HG03565 (cell line): ENCODE measurements around the gene PAEP.

Experiments used
- ATAC-seq: cut with Tn5 transposase; IDR thresholded peaks from one replicate; pipeline ENCODE4 v1.9.1; 2021; ENCODE audit warnings: mild to moderate bottlenecking, moderate library complexity; ENCODE audit not compliant: unreplicated experiment

The PAEP gene

GRCh38 chr9:135612981-135613910, 51.7 kb downstream of the PAEP start:
- ATAC-seq, result no peak

DNA sequence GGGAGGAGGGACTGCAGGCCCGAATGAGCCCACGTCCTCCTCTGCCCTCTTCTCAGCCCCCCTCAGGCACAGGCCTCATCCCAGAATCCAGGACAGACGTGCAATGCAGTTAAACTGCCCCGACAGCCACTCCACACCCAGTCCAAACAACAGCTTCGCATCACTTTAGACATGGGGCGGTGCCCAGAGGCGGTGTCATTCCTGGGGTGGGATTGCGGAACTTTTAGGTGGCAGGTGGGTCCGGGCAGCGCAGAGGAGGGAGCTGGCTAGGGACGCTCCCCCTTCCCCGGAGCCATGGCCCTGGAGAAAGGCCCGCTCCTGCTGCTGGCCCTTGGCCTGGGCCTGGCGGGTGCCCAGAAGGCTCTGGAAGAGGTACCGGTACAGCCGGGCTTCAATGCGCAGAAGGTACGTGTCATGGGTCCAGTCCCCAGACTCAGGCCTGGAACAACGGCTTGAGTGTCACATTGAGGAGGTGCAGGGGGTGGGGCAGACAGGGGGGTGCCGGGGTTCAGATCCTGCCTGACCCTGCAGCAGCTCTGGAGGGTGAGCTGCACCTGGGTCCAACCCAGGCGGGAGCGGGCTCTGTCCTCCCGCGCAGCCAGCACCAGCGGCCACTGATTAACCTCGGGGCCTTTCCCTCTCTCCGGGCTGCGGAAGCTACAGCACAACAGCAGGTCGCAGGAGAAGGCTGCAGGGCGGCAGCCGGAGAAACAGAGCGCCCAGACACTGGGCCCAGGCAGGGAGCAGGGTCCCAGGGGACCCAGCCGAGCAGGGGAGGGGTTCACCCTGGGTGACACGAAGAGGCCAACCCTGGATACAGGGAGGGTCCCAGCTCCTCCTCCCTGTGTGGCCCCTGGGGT, 52.6 kb downstream of the PAEP start:
- ATAC-seq, result no peak

- no peak for ATAC-seq
These were observed 53.5 kb downstream of the PAEP start for GRCh38 chr9:135614821-135615665.

DNA sequence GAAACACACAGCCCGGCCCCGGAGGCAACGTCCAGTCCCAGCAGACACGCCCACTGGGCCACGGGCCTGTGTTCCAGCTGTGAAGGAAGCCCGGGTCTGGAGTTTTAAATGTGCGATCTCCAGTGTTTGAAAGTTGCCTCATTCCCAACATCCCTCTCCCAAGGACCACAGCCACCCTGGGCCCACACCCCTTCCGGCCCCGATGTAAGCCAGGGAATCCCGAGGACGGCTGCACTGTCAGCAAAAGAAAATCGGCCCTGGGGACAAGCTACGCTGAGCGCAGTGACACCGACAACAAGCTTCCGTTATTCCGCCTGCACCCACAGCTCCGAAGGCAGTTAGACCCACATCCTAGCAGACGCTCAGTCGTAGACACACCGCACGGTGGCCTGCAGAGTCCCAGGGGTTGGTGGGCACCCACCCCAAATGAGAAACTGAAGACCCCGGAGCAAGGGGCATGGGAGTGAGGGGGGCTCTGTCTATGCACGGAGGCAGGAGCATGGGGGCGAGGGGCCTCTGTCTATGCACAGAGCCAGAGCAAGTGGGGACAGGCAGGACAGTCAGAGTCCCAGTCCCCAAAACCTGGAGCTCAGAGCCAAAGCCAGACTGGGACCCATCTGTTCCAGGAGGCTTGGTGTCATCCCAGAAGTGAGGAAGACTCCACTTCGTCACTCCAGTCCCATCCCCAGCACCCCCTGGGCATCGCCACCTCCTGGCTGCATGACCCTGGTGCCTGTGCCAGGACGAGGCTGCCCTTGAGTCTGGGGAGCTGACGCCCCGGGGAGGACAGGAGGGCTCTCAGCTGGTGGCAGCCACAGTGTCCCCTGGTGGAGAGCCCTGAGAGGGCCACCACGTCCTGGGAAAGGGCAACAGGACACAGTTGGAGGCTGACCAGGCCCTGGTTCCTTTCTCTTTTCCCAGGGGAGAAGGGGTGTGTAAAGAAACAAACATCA, 54.4 kb downstream of the PAEP start:
- no peak for ATAC-seq
